ENCODE measurements around the gene AGPS.

GRCh38 chr2:177525351-177525924 is 132.9 kb downstream of the AGPS start:
- no peak for TF ChIP-seq EZH2 (IDR thresholded peaks at IDR 0.05; ENCODE audit: borderline replicate concordance, control insufficient read depth, low read depth, low read length)
- TF ChIP-seq CTCF (IDR thresholded peaks at IDR 0.05 in 2 of 3, conservative IDR thresholded peaks at IDR 0.05 in 1 of 3; ENCODE audit: control insufficient read depth in 2 of 3, extremely low read depth in 1 of 3, insufficient read depth in 1 of 3, low read depth in 3 of 3, low read length in 3 of 3), result no peak
- TF ChIP-seq POLR2A (IDR thresholded peaks at IDR 0.05; ENCODE audit: low read depth, low read length), result no peak
- no peak for TF ChIP-seq MYC (IDR thresholded peaks at IDR 0.05; ENCODE audit: insufficient read depth, insufficient read length, insufficient replicate concordance, low read length, severe bottlenecking)
- no peak for TF ChIP-seq ZNF384 (IDR thresholded peaks at IDR 0.05; ENCODE audit: borderline replicate concordance, low read depth, low read length)
- TF ChIP-seq MXI1 (IDR thresholded peaks at IDR 0.05; ENCODE audit: low read depth, low read length), result no peak
- TF ChIP-seq SPI1 (IDR thresholded peaks at IDR 0.05; ENCODE audit: borderline replicate concordance, insufficient read depth, low read depth, low read length), result no peak
- no peak for TF ChIP-seq NFIC (IDR thresholded peaks at IDR 0.05; ENCODE audit: low read depth, low read length)
- no peak for TF ChIP-seq BHLHE40 (IDR thresholded peaks at IDR 0.05; ENCODE audit: borderline replicate concordance in 1 of 2, low read depth in 2 of 2, low read length in 1 of 2)
- TF ChIP-seq SMC3 (IDR thresholded peaks at IDR 0.05; ENCODE audit: borderline replicate concordance, low read length), result no peak
- no peak for TF ChIP-seq SIN3A (IDR thresholded peaks at IDR 0.05; ENCODE audit: low read depth, low read length)
- TF ChIP-seq SIX5 (IDR thresholded peaks at IDR 0.05; ENCODE audit: low read depth, low read length, severe bottlenecking), result no peak
- no peak for TF ChIP-seq CHD2 (IDR thresholded peaks at IDR 0.05; ENCODE audit: borderline replicate concordance, low read depth, low read length)
